HG03097 (cell line): ENCODE measurements around the gene PDE7B.
"Not testable (repeated sequence)": the region's sequence is repeated elsewhere in the genome, so short reads cannot be mapped to it uniquely, and the experiment has no call there.

Experiments
- ATAC-seq: cut with Tn5 transposase; IDR thresholded peaks from one replicate; pipeline ENCODE4 v1.9.1; 2021; ENCODE audit not compliant: unreplicated experiment, low FRiP score

Gene PDE7B

DNA sequence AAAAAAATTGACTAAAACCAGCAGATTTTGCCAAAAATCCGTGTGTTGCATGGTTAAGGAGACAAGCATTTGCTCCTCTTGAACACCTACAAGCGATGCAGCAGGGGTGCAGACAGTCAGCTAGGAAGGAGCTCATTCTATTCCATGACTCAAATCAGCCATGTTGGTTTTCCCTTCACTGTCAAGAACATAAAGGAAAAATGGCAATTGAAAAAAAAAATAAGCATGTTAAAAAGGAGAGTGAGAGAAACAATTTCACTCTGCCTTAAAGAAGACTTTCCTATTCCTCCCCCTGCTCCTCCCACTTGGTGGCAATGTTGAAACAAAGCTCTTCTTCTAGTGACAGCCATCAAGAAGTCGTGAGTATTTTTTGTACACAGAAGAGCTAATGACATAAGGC is 283.2 kb downstream of the PDE7B start:
- no peak for ATAC-seq

DNA sequence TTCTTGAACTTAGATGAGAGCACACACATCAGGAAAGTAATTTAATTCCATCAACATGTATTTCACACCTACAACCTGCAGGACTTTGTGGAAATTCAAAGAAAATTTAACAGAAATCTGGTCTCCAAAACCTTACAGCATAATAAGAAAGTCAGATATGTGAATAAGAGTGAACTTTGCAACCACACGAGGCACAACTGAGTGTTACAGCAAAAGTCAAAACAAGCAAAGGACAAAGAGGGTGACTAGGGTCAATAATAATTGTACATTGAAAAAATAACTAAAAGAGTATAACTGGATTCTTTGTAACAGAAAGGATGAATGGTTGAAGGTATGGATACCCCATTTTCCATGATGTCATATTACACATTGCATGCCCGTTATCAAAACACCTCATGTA is 284.8 kb downstream of the PDE7B start:
- ATAC-seq: no peak

DNA sequence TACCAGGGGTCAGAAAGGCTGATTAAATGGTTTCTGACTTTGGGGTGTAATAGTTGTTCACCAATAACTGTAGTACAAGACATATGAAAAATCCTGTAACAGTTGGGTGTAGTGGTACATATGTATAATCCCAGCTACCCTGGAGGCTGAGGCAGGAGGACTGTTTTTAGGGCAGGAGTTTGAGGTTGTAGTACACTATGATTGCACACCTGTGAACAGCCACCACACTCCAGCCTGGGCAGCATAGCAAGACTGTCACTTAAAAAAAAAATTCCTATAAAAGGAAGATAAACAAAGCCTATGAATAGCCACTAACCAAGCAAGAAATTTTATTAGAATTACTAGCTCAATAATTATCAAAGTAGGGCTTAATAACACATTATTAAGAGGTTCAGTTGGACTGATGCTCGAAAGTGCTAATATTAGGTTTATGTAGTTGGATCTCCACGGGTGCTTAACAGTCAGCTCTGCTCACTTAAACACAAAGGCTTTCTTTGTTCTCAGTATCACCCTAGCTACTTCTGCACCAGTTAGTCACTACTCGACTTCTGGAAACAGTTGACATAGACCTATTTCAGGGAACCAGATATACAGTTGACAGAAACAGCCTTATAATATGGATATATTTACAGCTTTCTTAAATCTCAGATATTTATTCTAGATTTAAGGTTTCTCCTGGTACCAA is 285.6 kb downstream of the PDE7B start:
- no peak for ATAC-seq

DNA sequence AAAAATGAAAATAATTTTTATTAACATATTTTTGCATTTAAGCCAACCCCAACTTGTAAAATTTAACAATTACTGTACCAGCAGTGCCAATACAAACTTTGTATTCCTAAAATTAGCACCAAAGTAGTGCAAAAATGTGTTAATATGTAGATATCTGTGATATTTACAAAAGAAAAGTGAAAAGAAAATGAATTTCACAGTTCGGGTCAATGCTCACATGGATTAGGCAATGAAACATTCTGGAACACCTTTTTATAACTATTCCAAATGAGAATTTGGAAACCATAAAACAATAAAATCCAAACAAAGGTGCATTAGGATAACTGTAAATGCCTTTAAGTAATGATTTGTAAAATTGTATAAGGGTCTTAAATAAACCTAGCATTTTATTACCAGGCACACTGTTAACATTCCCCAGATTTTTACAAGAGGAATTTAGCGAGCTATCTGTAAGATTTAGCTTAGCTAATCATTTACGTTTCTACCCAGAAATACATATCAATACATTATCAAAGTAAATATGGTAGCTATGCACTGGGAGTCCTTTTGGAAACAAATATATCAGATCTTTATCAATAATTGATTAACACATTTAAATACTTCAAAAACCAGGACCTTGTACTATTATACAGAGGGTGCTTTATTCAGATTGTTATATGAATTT is 286.4 kb downstream of the PDE7B start:
- ATAC-seq: no peak

DNA sequence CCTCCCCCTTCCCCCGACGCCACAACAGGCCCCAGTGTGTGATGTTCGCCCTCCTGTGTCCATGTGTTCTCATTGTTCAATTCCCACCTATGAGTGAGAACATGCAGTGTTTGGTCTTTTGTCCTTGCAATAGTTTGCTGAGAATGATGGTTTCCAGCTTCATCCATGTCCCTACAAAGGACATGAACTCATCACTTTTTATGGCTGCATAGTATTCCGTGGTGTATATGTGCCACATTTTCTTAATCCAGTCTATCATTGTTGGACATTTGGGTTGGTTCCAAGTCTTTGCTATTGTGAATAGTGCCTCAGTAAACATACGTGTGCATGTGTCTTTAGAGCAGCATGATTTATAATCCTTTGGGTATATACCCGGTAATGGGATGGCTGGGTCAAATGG is 287.6 kb downstream of the PDE7B start:
- not testable (repeated sequence) for ATAC-seq

DNA sequence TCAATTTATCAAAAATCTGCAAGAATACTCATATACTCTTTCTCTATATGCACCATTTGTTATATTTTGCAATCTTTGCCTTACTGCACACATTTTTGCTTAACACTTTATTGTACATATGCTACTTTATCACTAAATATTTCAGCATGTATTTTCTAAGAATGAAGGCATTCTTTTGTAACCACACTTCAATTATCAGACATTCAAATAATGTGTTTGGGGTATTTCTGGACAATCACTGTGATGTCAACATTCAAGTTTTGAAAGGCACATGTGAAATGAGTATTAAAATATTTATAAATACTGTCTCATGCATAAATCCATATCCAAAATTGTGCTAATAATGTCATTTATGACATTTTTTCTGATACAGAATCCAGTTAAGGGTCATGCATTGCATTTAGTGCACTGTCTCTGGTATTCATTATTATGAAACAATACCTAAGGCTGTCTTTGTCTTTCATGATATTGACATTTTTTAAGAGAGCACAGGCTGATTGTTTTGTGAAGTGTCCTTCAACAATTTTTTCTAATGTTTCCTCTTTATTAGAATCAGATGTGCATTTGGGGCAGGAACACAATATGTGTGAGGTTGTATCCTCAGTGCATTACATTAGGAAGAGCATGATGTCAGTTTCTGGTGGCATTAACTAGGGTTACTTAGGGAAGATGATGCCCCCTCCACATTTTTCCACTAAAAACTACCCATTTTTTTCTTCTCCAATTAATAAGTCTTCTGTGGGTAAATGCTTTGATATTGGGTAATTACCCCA is 292.9 kb downstream of the PDE7B start:
- no peak for ATAC-seq

DNA sequence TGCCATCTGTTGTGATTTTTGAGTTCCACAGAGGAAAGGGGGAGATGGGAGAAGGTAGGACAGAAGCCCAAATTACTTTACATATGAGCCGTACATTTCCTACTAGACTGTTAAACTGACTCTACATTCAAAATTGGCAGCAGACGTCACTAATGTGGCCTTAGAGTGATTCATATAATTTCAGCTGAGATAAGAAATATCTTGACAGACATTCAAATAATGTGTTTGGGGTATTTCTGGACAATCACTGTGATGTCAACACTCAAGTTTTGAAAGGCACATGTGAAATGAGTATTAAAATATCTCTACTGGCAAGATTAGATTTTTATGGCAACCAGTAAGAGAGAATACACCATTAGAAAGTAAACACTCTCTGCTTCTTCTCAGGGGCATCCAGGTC is 294.6 kb downstream of the PDE7B start:
- no peak for ATAC-seq

DNA sequence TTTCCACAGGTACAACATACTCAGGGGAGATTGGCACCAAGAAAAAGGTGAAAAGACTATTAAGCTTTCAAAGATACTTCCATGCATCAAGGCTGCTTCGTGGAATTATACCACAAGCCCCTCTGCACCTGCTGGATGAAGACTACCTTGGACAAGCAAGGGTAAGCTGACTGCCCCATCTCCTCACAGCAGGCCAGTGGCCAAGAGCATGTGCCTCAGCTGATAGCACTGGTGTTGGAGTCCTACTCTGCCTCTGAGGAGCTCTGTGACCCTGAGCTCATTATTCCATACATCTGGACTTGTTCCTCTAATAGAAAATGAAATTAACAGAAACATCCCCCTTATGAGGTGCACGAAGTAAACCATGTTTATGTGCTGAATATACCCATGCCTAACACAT is 295.8 kb downstream of the PDE7B start:
- ATAC-seq: no peak

DNA sequence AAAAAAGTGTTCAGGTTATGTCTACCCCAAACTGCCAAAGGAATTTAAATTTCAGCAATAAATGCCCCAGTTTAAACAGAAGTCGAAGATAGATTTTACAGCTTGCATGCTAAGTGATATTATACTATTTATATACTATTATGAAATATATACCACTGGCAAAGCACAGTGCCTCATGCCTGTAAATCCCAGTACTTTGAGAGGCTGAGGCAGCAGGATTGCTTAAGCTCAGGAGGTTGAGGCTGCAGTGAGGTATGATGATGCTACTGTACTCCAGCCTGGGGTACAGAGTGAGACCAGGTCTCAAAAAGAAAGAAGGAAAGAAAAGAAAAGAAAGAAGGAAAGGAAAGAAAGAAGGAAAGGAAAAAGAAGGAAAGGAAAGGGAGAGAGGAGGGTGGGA is 296.6 kb downstream of the PDE7B start:
- ATAC-seq: no peak

DNA sequence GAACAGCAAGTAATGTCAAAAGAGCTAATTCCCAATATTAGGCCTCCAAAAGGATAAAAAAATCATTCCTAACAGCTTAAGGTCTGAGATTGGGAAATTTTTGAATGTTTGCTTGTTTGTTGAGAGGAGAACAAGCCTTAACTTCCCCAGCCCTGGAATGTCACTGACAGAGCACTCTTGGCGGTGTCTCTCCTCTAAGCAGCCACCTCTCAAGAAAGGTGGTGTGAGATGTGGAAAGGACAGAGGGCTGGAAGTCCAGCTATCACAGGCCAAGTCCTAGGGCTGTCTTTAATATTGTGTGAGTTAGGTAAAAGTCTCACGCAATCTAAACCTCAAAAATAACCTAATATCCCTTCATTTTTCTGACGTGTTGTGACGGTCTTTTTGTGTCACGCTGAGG is 297.0 kb downstream of the PDE7B start:
- no peak for ATAC-seq

DNA sequence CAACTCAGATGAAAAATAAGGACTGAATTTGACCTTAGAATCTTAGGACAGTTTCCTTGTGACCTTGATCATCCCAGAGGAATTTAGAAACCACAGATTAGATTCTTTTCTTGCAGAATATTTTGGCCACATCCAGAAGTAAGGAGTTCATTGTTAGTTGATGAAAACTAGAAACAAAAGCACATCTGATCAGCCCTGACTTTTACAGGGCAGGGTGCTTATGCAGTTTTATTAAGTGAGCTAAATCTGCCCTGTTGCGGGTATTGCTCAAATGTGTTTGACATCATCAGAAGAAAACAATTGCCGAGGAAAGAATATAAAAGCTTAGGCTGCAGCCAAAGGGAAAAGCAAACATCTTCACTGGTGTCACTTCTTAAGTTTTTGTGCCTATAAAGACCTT is 297.8 kb downstream of the PDE7B start:
- no peak for ATAC-seq

DNA sequence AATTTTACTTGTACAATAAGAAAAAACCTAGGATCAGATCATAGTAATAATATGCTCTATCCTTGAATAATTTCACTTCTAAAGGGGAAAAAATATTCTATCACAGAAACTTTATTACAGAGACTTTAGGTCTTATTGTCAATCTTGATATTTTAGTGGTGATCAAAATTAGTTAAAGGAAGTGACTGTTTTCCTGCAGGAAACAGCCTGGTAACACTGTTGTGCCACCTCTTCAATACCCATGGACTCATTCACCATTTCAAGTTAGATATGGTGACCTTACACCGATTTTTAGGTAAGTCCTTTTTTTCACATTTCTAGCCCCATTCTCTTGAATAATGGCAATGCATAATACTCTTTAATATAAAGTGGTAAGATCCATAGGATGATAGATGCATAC is 299.5 kb downstream of the PDE7B start:
- ATAC-seq: no peak

DNA sequence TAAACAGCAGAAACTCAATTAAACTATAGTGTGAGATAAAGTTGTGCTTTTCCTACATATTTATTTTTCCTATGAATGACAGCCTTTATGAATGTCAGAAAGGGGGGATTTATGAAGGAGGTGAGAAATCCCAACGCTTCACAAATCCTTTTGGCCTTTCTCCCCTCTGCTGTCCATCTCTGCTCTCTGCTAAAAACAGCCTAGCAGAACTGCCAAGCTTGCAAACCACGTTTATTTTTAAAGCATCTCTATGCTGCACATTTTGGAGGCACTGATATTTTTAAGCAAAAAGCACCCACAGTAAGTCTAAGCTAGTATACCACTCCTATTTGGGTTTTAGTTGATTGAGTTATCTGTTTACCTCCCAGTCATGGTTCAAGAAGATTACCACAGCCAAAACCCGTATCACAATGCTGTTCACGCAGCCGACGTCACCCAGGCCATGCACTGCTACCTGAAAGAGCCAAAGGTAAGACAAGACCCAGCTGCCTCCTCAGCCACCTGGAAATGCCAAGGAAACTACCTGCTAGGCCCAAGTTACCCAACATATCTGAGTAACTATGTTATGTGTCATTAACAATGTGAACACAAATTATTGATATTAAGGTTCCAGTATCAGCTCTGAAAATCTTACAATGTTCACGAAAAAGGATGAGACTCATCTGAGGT is 302.3 kb downstream of the PDE7B start:
- ATAC-seq: no peak

DNA sequence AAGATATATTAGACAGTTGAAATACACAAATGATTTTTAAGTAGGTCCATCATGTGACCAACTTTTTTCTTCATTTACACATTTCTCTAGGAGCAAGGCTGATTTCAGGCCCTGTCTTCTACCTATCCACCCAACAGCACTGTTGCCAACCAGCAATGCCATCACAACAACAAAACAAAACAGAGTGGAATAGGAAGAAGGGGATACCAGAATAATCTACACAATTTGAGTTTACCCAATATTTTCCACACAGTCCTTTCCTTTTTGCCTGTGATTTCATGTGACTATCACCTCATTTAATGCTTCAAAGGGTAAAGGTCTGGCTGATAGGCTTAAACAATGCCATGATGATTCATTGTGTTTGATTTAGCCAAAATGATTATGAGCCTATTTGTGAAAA is 303.7 kb downstream of the PDE7B start:
- ATAC-seq: no peak

DNA sequence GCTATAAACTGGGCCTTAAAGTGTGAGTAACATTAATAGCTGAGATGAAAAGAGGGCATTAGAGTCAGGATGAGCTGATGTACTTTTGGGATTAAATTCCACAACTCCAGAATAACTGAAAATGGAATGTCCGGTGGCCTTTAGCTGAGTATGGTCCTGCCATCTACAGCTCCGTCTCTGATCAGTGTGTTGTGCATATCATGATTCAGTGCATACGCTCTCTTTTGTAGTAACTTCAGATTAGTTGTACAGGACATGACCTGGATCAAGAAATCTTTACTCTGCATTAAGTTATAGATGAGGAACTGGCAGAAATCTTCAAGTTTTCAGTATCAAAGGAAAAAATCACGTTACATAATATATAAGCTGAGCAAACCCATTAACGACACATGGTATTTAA is 306.2 kb downstream of the PDE7B start:
- ATAC-seq: no peak

DNA sequence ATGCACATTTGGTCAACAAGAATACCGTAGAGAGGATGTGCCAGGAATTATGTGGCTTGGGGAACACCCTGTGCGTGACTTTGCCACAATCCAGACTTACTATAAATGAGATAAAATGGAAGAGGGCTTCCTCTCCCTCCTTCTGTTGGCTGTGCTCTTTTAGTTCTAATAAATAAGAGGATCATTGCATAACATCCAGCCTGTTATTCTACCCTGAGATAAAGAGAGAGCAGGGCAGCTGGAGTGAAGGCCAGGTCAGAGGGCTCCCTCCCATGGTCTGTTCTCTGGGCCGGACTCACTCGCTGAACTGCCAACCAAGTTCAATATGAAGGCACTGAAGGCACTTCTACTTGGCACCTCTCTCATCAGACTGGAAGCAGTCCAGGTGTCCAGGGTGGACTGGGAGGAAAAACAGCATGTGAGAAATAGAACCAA is 306.9 kb downstream of the PDE7B start:
- no peak for ATAC-seq

DNA sequence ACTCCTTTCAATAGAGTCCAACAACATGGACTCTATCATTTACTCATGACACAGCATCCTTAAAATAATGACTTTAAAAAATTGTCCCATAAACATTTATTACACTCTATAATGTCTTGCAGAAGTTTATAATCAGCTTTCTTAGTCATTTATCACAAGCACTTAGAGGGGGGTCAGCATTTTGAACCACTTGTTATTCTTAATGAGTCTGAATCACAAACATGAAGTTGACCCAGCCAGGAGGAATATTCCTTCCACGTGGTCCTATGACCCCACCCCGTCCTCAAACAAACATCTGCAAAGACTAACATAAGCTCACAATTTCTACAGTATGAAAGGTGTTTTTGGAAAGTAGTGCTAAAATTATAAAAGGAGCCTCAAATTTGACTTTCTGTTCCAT is 307.5 kb downstream of the PDE7B start:
- no peak for ATAC-seq

DNA sequence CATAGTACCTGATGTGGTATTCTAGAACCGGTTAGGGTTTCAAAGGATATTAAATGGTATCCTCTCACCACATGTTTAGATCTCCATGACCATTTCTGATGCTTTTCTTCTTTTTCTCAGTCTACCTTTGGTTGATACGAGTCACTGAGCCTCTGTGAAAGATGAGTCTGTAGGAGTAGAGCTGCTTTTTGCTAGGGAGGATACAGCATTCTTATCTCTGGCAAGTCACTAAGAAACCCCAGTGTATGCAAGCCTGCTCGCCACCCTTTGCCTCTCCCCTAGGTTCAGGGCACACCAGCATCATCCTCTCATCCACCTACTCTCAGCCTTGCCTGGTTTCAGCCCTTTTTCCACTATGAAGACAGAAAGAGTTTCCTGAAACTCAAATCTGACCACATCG is 308.7 kb downstream of the PDE7B start:
- ATAC-seq: no peak

DNA sequence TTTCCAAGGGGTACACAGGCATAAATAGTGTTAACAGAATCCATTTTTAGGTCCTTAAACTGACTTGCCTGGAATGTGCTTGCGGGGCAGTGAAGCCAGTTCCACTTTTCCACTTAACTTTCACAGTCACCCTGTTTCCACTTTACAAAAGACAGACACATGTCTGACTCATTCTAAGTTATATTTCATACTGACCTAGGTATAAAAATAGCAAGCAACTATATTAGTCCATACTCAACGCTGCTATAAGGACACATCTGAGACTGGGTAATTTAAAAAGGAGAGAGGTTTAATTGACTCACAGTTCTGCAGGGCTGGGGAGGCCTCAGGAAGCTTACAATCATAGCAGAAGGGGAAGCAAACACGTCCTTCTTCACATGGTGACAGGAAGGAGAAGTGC is 310.4 kb downstream of the PDE7B start:
- ATAC-seq: no peak

DNA sequence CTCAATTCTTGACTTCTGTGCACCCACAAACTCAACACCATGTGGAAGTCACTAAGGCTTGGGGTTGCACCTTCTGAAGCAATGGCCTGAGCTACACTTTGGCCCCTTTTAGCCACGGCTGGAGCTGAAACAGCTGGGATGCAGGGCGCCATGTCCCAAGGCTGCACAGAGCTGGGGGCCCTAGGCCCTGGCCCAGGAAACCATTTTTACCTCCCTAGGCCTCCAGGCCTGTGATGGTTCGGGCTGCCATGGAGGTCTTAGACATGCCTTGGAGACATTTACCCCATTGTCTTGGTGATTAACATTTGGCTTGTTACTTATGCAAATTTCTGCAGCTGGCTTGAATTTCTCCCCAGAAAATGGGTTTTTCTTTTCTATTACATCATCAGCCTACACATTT is 311.8 kb downstream of the PDE7B start:
- no peak for ATAC-seq

DNA sequence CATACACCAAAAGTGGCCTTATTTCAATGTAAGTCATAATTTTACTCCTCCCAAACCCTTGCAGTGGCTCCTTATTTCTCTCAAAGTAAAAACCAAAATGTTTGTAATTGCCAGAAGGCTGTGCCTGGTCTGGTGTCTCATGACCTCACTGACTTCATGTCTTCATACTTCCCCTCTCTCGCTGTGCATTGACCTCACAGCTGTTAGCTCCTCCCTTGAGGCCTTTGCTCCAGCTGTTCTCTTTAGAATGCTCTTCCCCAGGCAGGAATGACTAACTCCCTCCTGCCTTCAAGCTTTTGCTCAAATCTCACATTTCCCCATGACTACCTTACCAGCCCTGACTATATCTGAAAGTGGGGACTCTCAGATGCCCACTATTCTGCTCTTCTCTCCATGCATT is 315.3 kb downstream of the PDE7B start:
- ATAC-seq: no peak
